Measurements from ENCODE around the gene UBE2D4.
"Not testable (repeated sequence)": the region's sequence is repeated elsewhere in the genome, so short reads cannot be mapped to it uniquely, and the experiment has no call there.

The UBE2D4 gene

DNA sequence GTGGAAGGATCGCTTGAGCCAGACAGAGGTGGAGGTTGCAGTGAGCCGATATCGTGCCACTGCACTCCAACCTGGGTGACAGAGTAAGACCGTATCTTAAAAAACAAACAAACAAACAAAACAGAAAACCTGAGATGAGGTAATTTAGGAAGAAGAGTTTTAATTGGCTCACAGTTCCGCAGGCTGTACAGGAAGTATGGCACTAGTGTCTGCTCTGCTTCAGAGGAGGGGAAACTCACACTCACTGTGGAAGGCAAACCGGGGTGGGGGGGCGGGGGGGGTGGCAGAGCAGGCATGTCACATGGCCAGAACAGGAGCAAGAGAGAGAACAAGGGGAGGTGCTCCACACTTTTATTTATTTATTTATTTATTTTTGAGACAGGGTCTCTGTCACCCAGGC lies 5.1 kb downstream of the UBE2D4 start:
- no peak overlapping the region for H3K27ac Mint-ChIP-seq
- no peak overlapping the region for H3K4me3 Mint-ChIP-seq
- ATAC-seq (ENCODE audit: low read depth), result no peak
- DNase-seq (ENCODE audit: low spot score in 2 of 2), result no peak
- peaks cover 4% of the 10 kb centered on the region for H3K36me3 Mint-ChIP-seq
- H3K9me3 Mint-ChIP-seq, result no peaks in the 10 kb centered on the region
- H3K27me3 Mint-ChIP-seq, result no peaks in the 10 kb centered on the region
- peaks cover 7% of the 10 kb centered on the region for H3K4me1 Mint-ChIP-seq

- no peaks in the 10 kb centered on the region for H3K9me3 Mint-ChIP-seq
- no peak for DNase-seq (ENCODE audit: low spot score in 2 of 2)
- H3K4me1 Mint-ChIP-seq, result no peaks in the 10 kb centered on the region
- no peak overlapping the region for H3K27ac Mint-ChIP-seq
- H3K27me3 Mint-ChIP-seq, result no peaks in the 10 kb centered on the region
- no peak for ATAC-seq (ENCODE audit: low read depth)
- no peak overlapping the region for H3K4me3 Mint-ChIP-seq
- H3K36me3 Mint-ChIP-seq, result no peaks in the 10 kb centered on the region
These were observed 7.8 kb downstream of the UBE2D4 start for GRCh38 chr7:43933902-43934560.

DNA sequence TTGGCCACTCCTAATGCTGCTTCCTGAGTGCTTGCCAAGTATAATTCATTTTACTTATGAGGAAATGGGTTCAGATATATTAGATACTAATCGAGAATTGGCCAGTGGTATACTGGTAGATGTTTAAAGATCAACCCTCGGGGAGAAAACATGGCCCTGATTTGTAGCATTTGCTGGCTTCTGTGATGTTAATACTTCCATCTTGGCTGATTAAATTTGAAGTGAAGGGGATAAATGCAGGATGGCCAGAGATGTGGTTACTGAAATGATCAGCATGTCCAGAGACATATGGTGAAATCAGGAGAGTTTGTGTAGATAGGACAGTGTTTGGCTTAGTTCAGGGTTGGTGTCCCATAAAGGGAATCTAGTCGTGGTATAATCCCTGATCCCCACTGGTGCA lies 11.2 kb downstream of the UBE2D4 start:
- Mint-ChIP-seq H3K36me3 (no peaks in the 10 kb centered on the region), H3K4me1 (no peaks in the 10 kb centered on the region), H3K4me3 (no peak overlapping the region), H3K9me3 (no peaks in the 10 kb centered on the region), H3K27me3 (no peaks in the 10 kb centered on the region), H3K27ac (no peak overlapping the region)
- ATAC-seq (ENCODE audit: low read depth) (no peak), DNase-seq (ENCODE audit: low spot score in 2 of 2) (no peak)

GRCh38 chr7:43938892-43939482 lies 12.8 kb downstream of the UBE2D4 start:
- H3K36me3 Mint-ChIP-seq, result no peaks in the 10 kb centered on the region
- no peak overlapping the region for H3K4me3 Mint-ChIP-seq
- no peaks in the 10 kb centered on the region for H3K4me1 Mint-ChIP-seq
- H3K27ac Mint-ChIP-seq, result no peak overlapping the region
- no peaks in the 10 kb centered on the region for H3K9me3 Mint-ChIP-seq
- DNase-seq (ENCODE audit: low spot score in 2 of 2) (no peak), ATAC-seq (ENCODE audit: low read depth) (no peak)
- no peaks in the 10 kb centered on the region for H3K27me3 Mint-ChIP-seq

DNA sequence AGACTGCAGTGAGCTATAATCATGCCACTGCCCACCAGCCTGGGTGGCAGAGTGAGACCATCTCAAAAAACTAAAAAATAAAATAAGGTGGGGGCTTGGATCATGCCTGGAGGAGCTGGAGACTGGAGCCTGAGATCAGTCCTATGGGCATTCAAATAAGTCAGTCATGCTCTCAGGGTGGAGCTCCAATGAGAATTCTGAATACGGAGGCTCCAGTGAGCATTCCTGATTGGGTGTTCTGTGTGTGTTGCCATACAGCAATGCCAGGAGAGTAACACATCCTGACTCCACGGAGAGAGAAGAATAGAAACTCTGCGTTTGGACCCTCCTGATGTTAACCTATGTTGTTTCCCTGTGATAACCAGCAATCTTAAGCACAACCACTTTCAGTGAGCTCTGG lies 16.0 kb downstream of the UBE2D4 start:
- Mint-ChIP-seq H3K4me3 (no peak overlapping the region), H3K27me3 (no peaks in the 10 kb centered on the region), H3K27ac (no peak overlapping the region), H3K36me3 (peaks cover 5% of the 10 kb centered on the region), H3K4me1 (no peaks in the 10 kb centered on the region), H3K9me3 (no peaks in the 10 kb centered on the region)
- ATAC-seq (ENCODE audit: low read depth) (no peak), DNase-seq (ENCODE audit: low spot score in 2 of 2) (no peak)

GRCh38 chr7:43942997-43943396 lies 16.8 kb downstream of the UBE2D4 start:
- ATAC-seq (ENCODE audit: low read depth) (no peak), DNase-seq (ENCODE audit: low spot score in 2 of 2) (no peak)
- Mint-ChIP-seq H3K27me3 (no peaks in the 10 kb centered on the region), H3K27ac (no peak overlapping the region), H3K36me3 (peaks cover 10% of the 10 kb centered on the region), H3K4me3 (no peak overlapping the region), H3K4me1 (no peaks in the 10 kb centered on the region), H3K9me3 (no peaks in the 10 kb centered on the region)

GRCh38 chr7:43943417-43944187 lies 17.4 kb downstream of the UBE2D4 start:
- Mint-ChIP-seq H3K36me3 (peaks cover 10% of the 10 kb centered on the region), H3K27ac (no peak overlapping the region), H3K9me3 (no peaks in the 10 kb centered on the region), H3K4me1 (no peaks in the 10 kb centered on the region), H3K4me3 (no peak overlapping the region), H3K27me3 (no peaks in the 10 kb centered on the region)
- DNase-seq (ENCODE audit: low spot score in 2 of 2) (no peak), ATAC-seq (ENCODE audit: low read depth) (no peak)

DNA sequence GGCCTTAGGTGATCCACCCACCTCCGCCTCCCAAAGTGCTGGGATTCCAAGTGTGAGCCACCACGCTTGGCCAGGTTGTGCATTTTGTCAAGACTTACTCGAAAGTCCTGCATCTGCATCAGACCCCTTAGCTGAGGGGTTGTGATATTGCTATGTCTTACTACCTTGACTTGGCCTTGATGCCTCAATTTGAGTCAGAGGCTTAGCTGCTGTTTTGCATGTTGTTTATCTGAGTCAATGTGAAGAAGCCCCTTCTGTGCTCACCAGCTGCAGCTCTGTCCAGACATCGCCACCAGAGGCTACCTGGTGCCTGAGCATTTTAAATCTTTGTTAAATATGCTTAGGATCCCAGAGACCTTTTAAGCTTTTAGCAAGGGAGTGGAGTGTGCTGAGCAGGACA lies 18.1 kb downstream of the UBE2D4 start:
- Mint-ChIP-seq H3K4me3 (no peak overlapping the region), H3K4me1 (no peaks in the 10 kb centered on the region), H3K36me3 (peaks cover 12% of the 10 kb centered on the region), H3K27ac (no peak overlapping the region), H3K27me3 (no peaks in the 10 kb centered on the region), H3K9me3 (no peaks in the 10 kb centered on the region)
- no peak for DNase-seq (ENCODE audit: low spot score in 2 of 2)
- no peak for ATAC-seq (ENCODE audit: low read depth)

DNA sequence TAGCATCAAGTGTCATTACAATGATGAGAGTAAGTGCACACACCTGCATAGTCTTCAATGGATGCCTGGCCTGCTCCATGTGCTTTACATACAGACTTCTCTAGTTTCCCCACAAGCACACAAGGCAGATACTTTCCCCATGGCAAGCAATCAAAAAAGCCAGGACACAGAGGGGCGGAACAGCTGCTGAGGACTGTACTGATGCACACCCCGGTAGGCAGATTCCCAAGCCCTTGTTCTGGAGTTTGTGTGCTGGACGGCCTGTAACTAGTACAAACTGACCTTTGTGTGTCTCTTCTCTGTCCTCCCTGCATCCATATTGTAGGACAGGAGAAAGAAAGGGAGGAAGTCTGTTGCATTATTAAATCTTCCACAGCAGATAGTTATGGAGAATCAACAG lies 25.8 kb downstream of the UBE2D4 start:
- no peak overlapping the region for H3K27ac Mint-ChIP-seq
- H3K9me3 Mint-ChIP-seq, result no peaks in the 10 kb centered on the region
- H3K36me3 Mint-ChIP-seq, result peaks cover 27% of the 10 kb centered on the region
- DNase-seq (ENCODE audit: low spot score in 2 of 2) (no peak), ATAC-seq (ENCODE audit: low read depth) (no peak)
- H3K4me3 Mint-ChIP-seq, result no peak overlapping the region
- peaks cover 4% of the 10 kb centered on the region for H3K4me1 Mint-ChIP-seq
- H3K27me3 Mint-ChIP-seq, result no peaks in the 10 kb centered on the region

GRCh38 chr7:43953071-43953470 lies 26.8 kb downstream of the UBE2D4 start:
- Mint-ChIP-seq H3K27ac (no peak overlapping the region), H3K9me3 (no peaks in the 10 kb centered on the region), H3K4me3 (no peak overlapping the region), H3K36me3 (peaks cover 23% of the 10 kb centered on the region), H3K27me3 (no peaks in the 10 kb centered on the region), H3K4me1 (peaks cover 4% of the 10 kb centered on the region)
- DNase-seq (ENCODE audit: low spot score in 2 of 2), result no peak
- no peak for ATAC-seq (ENCODE audit: low read depth)

GRCh38 chr7:43954524-43955228 lies 28.4 kb downstream of the UBE2D4 start:
- Mint-ChIP-seq H3K4me3 (no peak overlapping the region), H3K9me3 (no peaks in the 10 kb centered on the region), H3K36me3 (peaks cover 25% of the 10 kb centered on the region), H3K27ac (no peak overlapping the region), H3K27me3 (no peaks in the 10 kb centered on the region), H3K4me1 (peaks cover 4% of the 10 kb centered on the region)
- no peak for DNase-seq (ENCODE audit: low spot score in 2 of 2)
- no peak for ATAC-seq (ENCODE audit: low read depth)

DNA sequence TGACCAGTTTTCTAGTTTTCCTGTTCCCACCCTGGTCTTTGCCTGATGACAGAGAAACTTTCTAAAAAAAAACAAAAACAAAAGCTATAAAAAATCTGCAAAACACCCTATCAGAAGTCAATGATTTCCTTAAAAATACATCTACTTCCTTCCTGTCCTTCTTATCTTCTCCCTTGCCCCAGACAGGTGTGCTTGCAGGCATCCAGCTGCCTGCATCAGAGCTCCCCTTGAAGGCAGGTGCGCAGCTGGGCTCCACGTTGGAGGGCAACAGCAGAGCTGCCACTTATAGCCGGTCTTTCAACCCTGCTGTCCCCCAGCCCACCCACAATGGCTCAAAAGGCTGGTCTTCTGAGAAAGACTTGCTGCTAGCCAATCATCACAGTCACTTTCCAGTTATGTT lies 29.8 kb downstream of the UBE2D4 start:
- DNase-seq (ENCODE audit: low spot score in 2 of 2), result no peak
- no peaks in the 10 kb centered on the region for H3K9me3 Mint-ChIP-seq
- H3K27me3 Mint-ChIP-seq, result no peaks in the 10 kb centered on the region
- H3K4me3 Mint-ChIP-seq, result no peak overlapping the region
- no peak for ATAC-seq (ENCODE audit: low read depth)
- H3K27ac Mint-ChIP-seq, result no peak overlapping the region
- H3K36me3 Mint-ChIP-seq, result peaks cover 25% of the 10 kb centered on the region
- H3K4me1 Mint-ChIP-seq, result peaks cover 4% of the 10 kb centered on the region

DNA sequence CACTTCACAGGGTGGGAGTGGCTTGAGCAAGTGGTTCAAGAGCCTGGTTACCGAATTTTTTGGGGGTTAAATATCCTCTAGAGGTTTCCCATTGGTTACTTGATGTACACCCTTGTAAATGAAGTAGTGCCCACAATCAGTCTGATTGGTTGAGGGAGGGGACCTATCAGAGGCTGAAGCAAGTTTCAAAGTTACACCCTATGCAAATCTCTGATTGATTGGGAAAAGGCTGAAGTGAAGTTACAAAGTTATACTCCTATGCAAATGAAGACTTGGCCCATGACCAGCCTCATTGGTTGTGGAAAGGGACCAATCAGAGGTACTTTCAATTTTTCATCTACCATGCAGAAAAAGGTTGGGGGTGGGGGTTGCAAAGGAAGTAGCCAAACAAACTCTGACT lies 34.7 kb downstream of the UBE2D4 start:
- Mint-ChIP-seq H3K36me3 (peaks cover 16% of the 10 kb centered on the region), H3K27me3 (no peaks in the 10 kb centered on the region), H3K4me1 (peaks cover 4% of the 10 kb centered on the region), H3K4me3 (no peak overlapping the region), H3K27ac (no peak overlapping the region), H3K9me3 (no peaks in the 10 kb centered on the region)
- ATAC-seq (ENCODE audit: low read depth) (no peak), DNase-seq (ENCODE audit: low spot score in 2 of 2) (no peak)

GRCh38 chr7:43966392-43966791 lies 40.2 kb downstream of the UBE2D4 start:
- not testable (repeated sequence) for H3K36me3 Mint-ChIP-seq; ATAC-seq (ENCODE audit: low read depth); H3K4me1 Mint-ChIP-seq; H3K27ac Mint-ChIP-seq; H3K9me3 Mint-ChIP-seq; H3K27me3 Mint-ChIP-seq; H3K4me3 Mint-ChIP-seq; DNase-seq (ENCODE audit: low spot score in 2 of 2)
